Activated CD4-positive, alpha-beta T cell treated with anti-CD3 and anti-CD28 coated beads, Interleukin-2, amount 50 U/mL, for 48 hours (primary cell): ENCODE results near the gene CCDC85C.

Source experiments
- DNase-seq, 2 experiments: peaks; one replicate each; pipeline ENCODE4 v3.0.0-alpha.2; 2020

The CCDC85C gene

DNA sequence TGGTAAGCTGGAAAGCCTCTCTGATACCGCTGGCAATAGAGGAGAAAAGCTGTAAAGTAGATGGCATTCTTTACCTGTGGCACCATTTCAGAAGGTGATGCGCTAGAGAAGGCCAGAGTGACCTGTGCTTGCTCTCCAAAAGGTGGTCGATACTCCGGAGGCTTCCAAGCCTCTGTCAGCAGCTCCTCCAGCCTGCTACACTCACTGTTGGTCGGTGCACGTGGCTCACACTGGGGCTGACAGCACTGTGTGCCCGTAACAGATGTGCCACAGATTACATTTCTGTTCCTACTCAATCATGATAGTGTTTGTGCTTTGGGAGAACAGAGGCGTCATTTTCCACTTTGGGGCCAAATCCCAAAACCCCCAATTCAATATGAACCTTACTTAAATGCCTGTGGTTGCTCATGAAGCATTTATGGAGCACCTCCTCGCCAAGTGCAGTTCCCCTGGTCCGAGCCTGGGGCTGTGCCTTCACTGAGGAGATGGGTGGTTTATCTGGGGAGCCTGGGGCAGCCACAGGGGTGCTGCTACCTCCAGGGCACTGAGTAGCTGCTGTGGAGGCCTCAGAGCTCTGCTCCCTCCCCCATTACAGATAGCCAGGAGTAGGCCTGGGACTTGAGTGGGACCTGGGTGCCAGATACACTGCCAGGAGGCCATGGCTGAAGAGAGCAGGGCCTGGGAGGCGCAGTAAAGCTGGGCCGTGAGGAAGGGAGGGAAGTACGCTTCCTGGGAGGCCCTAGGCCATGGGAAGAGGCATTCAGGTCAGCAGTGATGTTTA lies 96.0 kb downstream of the CCDC85C start:
- DNase-seq: no peak

DNA sequence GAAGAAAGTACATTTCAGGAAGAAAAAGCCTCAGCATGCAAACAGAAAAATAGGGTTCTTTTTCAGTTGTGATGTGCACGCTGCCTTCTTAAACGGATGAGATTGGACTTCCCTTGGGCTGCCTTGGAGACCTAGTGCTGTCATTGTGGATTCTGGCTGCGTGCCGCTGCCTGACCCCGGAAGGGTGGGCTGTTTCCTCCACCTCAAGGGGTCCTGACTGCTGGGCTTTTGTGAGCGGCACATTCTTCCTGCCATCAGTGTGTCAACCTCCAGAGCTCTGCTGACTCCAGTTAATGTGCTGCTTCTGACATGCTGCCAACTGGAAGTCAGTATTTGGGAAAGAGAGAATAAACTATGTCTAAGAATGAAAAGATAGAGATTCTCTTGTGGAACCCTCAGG lies 97.7 kb downstream of the CCDC85C start:
- DNase-seq: no peak

GRCh38 chr14:99505089-99505488 lies 98.9 kb downstream of the CCDC85C start:
- no peak for DNase-seq

GRCh38 chr14:99503848-99504453 lies 100.1 kb downstream of the CCDC85C start:
- DNase-seq: no peak

DNA sequence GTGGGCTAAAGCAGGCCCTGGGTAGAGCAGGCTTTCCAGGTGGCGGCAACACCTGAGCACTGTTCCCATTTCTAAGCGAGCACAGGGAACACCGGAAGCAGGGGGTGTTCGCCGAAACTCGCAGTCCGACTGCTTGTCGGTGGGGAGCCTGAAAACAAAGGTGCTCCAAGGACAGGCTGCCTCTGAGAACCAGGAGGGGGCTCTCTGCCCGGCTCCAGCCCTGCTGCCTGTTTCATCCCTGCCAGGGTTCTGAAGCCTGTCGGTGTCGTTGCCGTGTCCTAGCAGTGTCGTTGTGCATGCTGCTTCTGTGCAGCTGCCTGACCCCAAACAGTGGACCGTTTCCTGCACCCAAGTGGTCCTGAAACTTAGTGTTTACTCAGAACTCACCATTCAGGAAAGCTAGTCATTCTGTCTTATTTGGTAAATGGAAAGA lies 101.0 kb downstream of the CCDC85C start:
- no peak for DNase-seq

- DNase-seq: no peak
Measured at GRCh38 chr14:99497894-99498293, 106.1 kb downstream of the CCDC85C start.

DNA sequence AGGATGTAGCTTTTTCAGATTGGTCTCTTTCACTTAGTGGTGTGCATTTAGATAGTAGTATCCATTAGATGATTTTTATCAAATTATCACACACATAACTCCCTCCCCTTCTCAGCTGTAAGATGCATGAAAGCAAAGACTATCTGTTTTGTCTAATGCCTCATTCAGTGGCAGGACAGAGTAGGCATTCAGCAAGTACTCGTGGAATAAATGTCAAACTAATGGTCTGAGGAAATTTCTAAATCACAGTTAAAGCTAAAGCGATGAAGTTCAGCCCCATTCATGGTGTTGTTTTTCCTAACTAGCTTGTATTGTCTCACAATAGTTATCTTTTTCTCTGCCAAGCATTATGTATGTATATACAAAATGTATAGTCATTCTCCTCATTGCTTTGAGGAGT lies 106.7 kb downstream of the CCDC85C start:
- DNase-seq: no peak

- no peak for DNase-seq
Measured at GRCh38 chr14:99484106-99484505, 119.9 kb downstream of the CCDC85C start.

- peak; percentile 6 to 23 for DNase-seq
Measured at GRCh38 chr14:99481745-99482099, 122.3 kb downstream of the CCDC85C start.

DNA sequence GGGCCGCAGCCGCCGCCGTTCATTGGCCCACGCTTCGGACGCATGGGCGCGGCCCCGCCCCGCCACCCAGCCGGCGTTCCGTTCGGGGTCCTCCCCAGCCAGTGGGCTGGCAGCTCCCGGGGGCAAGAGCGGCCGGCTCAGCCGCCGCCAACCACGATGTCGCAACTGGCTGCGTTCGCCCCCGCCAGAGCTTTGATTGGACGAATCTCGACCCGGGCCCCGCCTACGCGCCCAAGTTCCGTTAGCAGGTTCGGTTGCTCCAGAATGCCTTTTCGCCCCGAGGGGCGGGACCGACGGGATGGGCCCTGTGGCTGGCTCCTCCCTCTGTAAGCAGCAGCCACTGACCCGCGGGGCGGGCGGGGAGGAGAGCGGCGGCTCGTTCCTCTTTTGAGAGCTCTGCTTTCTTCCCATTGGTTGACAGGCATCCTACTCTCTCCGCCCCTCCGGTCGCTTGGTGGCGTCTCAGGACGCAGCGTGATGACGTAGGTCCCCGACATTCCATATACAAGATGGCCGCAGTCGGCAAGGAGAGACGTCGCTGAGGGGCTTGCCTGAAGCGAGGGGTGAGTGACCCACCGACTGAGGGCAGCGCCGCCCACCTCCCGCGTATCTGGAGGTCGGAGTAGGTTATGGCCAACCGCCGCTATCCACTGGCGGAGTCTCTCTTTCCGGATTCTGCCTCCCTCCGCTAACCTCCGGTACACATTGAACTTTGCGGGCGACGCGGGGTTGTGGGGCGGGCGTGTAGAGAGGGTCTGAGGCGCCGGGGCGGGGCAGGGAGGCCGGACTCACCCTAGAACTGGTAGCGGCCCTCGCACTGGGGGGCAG lies 122.9 kb downstream of the CCDC85C start, which contains the start of gene CCNK:
CCNK (plus strand) TSS at position 493 of the 828 bp plus-strand sequence. CDS start 11,269 bp downstream, outside the sequence.
- DNase-seq: peak; percentile 100

DNA sequence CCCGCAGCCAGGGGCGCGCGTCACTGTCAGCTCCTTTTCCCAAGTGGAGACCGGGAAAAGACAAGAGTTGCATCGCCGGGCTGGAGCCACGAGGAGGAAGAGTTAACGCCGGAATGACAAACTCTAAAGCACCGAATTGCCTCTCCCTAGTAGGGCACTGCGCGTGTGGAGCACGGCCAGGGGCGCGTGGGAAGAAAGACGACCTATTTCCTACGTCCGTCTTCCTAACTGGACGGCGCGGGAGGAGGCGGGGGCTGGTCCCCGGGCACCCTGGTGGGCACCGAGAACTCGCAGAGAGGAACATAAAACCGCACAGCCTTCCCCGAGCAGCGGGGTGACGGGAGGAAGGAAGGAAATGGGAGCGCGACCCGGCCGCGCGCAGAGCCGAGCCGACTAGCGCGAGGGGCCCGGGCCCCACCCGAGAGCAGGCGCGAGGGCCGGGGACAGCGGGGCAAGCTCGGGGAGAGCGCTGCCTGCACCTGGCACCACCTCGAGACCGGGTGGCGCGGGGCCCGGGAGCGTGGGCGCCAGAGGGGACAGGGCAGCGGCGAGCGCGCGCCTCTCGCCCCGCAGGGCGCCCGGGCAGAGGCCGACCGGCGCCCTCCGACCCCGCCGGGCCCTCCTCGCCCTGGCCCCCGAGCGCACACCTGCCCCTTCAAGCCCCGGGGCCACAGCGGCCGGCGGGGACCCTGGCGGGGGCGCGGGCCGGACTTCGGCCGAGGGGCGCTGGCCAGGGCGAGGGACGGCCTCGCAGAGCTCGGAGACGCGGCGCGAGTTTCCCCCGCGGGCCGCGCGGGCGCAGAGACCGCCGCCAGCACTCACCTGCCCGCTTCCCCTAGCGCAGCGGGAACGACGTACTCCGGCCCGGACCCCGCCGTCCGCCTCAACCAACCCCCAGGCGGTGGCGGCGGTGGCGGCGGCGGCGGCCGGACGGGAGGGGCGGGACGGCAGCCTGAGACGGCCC lies 123.8 kb downstream of the CCDC85C start, which contains the start of gene SETD3:
SETD3 (minus strand) TSS at position 954 of the 964 bp plus-strand sequence. CDS start 15,054 bp downstream, outside the sequence.
- DNase-seq: peak; percentile 49 to 59

DNA sequence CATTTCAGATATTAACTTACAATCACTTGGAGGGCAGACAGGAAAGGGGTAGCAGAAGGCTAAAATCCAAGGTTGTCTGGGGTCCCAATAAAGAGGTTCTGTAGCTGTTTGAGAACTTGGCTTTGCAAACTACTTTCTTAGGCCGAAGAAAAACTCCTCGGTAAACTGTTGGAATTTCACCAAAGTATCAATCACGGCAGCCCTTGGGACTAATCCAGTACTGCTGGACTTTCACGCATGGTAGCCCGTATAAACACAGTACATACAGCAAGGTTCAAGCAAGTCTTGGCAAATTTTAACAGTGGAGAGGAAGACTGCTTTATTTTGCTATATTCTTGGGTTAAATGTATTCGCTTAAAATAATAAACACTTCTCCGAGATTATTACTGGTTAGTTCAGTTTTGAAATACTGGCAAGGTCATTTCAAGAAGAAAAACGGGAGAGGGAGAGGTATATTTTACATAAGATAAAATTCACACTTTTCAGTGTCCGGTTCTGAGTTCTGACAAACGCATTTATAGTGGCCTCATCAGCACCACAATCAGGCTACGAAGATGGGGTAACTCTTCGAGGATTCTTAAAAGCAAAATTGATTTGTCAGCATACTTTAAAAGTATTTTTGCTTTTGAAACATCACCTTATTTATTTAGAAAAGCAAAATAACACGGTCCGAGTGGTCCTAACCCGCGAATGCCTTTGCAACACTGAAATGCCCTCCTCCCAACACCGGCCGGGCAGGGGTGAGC lies 124.7 kb downstream of the CCDC85C start:
- no peak for DNase-seq

DNA sequence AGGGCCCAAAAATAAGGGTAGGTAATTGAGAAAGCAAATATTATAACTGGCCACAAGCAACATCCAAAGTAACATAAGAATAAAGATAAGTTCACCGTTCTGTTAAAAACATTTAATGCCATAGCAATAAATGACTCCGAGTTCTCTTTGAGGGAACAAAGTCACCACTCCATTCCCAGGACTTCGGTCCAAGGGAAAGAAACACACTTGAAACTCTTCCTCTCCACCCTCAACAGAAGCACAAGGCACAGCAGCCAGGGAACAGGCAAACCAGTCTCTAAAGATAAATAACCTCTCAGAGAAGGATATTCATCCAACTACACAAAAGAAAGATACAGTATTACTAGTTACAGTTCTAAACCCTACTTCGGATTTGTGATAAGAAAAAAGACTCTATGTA lies 125.9 kb downstream of the CCDC85C start:
- DNase-seq: no peak

DNA sequence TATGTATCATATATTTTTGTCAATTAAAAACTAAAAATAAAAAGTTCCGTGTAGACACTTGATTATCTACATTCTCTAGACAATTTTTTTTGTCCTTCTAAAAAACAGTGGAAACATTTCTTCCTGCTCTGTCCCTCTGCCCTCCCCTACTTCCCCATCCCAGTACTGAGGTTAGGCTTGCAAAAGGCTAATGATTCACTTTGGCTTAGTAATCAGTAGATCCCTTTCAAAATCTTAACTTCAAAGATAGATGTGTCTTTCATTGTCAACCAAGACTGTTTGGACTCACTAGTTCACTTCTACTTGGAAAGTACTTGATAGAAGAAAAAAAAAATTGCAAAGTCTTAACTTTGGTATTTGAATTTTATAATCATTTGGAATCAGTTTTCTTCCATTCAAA lies 127.1 kb downstream of the CCDC85C start:
- no peak for DNase-seq

DNA sequence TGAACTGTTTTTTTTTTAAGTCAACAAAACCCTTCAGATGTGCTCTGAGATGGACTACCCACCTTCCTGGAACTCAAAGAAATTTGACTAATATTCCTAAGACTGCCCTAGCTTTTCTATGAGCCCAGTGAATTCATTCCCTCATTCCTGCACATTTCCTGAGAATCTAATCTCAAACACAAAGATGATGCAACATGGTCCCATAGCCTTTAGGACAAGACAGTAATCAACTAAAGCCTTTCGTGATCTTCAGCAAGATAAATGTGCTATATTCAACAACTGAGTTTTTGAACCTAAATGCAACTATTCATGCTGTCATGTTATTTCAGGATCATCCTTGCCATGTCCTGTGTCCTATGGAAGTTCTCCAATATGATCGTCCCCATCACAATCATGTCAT lies 128.3 kb downstream of the CCDC85C start:
- DNase-seq: no peak

- DNase-seq: no peak
Measured at GRCh38 chr14:99475179-99475578, 128.8 kb downstream of the CCDC85C start.

- DNase-seq: no peak
Measured at GRCh38 chr14:99473458-99473857, 130.5 kb downstream of the CCDC85C start.

- no peak for DNase-seq
Measured at GRCh38 chr14:99472937-99473336, 131.1 kb downstream of the CCDC85C start.

- DNase-seq: no peak
Measured at GRCh38 chr14:99471731-99472130, 132.3 kb downstream of the CCDC85C start.

DNA sequence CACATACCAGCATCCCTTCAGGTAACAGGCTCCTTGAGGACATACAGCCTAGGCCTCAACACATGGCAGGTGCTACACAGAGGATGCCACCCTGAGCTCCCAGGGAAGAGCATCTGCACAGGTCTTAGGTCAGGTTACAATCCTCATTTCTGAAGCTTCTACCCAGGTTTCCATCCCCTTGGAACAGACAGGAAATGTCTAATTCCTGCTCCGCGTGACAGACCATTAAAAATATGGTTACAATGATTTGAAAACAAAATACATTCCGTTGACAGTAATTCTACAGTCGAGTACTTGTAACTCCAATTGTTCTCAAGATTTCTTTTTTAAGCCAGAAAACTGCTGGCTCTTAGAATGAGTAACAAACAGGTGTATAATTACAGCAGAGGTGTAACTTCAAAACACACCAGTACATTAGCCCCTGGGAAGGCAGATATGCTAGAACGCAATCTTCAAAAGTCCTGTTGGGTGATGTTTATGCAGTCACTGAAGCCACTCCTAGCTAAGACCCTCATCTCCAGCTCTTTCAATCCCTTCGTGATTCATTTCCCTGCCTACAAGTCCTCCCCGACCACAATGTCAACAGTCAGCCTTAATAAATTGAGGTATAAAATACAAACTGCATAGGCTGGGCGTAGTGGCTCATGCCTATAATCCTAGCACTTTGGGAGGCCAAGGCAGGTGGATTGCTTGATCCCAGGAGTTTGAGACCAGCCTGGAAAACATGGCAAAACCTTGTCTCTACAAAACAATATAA lies 135.0 kb downstream of the CCDC85C start:
- DNase-seq: no peak

DNA sequence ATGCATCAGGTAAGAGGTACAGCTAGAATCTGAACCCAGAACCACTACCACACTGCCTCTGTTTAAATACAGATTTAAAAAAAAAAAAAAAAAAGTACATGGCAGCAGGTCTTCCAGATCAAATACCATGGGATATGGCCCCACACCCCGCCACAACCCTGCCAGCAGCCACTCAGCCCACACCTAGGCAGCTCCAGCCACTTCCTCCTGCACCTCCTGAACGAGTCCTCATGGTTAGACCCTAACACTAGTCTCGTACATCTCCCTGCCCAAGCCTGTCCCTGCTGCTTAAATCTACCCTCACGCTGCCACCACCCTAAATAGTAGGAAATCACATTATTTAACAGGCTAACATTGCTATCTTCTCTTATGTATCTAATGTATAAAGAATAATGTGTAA lies 135.9 kb downstream of the CCDC85C start:
- DNase-seq: no peak
